T-helper 2 cell (primary cell): ENCODE data around the gene REC8.
A peak's percentile ranks its signal among the peaks of the same experiment; 100 is the strongest.

Source experiments
- DNase-seq, 5 experiments: peaks; one replicate each; pipeline versions ENCODE4 v3.0.0 to v3.0.0-alpha.2; 2012 to 2022

REC8 gene

DNA sequence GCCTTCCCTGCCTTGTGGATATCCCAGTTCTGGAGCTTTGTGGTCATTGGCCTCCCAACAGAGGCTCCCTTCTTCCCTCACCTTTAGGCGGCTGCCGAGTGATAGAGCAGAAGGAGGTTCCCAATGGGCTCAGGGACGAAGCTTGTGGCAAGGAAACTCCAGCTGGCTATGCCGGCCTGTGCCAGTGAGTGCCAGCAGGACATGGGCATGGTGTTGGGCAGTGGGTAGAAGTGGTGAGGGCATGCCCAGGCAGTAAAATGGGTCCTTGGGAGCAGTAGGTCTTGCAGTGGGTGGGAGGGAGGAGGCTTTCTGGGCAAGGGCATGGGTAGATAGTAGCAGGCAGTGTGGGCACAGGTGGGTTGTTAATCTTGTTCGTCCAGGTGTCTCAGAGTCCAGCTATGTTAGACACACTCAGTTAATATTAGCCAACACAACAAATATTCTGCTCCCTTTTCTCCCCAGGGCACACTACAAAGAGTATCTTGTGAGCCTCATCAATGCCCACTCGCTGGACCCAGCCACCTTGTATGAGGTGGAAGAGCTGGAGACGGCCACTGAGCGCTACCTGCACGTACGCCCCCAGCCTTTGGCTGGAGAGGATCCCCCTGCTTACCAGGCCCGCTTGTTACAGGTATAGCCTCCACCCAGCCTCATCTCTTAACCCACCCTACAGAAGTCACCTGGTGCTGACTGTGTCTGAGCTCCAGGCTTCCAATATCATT is 11.9 kb upstream of the REC8 start:
- DNase-seq: no peak

DNA sequence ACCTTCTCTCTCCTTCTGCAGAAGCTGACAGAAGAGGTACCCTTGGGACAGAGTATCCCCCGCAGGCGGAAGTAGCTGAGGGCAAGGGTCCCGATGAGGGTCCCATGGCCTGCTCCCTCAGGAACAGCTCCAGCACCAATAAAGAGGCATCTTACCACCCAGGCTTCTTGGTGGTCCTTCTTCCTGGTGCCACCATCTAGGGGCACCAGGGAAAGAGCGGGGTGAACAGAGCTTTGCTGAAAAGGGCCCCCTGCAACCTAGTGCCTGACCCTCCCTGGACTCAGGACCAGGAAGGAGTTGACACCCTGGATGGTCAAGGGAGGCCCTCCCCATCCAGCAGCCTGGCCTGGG is 11.4 kb upstream of the REC8 start:
- no peak for DNase-seq

- peak; percentile 90 to 98 (median 93) for DNase-seq
Measured at GRCh38 chr14:24160850-24161804, 10.8 kb upstream of the REC8 start, which contains the start of gene IRF9. IRF9 (plus strand) TSS chr14:24161265; CDS start chr14:24162145, 880 bp downstream.

- peak in 1 of 5 experiments; percentile 37 for DNase-seq
Measured at GRCh38 chr14:24162093-24162492, 9.8 kb upstream of the REC8 start.

GRCh38 chr14:24164518-24164991 is 7.3 kb upstream of the REC8 start:
- no peak for DNase-seq

DNA sequence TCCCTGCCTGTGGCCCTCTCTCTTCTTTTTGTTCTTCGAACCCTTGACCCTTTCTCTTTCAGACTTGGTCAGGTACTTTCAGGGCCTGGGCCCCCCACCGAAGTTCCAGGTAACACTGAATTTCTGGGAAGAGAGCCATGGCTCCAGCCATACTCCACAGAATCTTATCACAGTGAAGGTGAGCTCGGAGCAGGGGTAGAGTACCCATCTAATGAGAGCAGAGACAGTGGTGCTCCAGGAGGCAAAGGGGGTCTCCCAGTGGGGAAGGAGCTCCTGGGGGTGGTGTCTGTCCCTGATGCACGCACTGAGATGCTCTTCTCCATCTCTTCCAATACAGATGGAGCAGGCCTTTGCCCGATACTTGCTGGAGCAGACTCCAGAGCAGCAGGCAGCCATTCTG is 6.1 kb upstream of the REC8 start:
- DNase-seq: no peak

DNA sequence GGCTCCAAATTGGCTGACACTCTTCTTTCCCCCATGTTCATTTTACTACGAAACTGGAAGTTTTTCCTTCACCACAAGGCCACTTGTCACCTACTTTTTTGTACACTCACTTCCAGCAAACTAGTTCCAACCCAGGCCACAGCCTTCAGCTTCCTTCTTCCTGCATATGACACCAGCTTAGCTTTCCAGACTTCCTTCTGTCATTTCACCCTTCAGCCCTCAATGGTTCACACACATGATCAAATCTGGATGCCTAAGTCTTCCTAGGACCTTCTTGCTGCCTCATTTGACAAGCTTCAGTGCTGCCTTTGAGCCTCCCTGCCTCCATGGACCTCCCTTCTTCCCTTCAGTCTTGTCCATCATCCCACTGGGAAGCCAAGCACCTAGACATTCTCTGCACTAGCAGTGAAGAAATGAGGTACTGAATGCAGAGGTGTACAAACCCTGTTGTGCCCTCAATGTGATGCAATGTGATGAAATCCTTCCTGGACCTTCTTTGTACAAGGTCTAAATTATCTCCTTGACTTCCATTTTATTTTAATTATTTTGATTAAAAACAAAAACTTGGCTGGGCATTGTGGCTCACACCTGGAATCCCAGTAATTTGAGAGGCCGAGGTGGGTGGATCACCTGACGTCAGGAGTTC is 4.3 kb upstream of the REC8 start:
- no peak for DNase-seq

- no peak for DNase-seq
Measured at GRCh38 chr14:24172261-24172860, 481 bp downstream of the REC8 start.

- DNase-seq: no peak
Measured at GRCh38 chr14:24172871-24173281, 996 bp downstream of the REC8 start.

GRCh38 chr14:24176599-24176998 is 4.7 kb downstream of the REC8 start:
- no peak for DNase-seq

- no peak for DNase-seq
Measured at GRCh38 chr14:24177041-24177825, 5.4 kb downstream of the REC8 start.

- no peak for DNase-seq
Measured at GRCh38 chr14:24177891-24178290, 6.0 kb downstream of the REC8 start.

- DNase-seq: no peak
Measured at GRCh38 chr14:24178399-24179178, 6.7 kb downstream of the REC8 start.

GRCh38 chr14:24179294-24179960 is 7.5 kb downstream of the REC8 start:
- no peak for DNase-seq

GRCh38 chr14:24179961-24180796 is 8.3 kb downstream of the REC8 start:
- no peak for DNase-seq

DNA sequence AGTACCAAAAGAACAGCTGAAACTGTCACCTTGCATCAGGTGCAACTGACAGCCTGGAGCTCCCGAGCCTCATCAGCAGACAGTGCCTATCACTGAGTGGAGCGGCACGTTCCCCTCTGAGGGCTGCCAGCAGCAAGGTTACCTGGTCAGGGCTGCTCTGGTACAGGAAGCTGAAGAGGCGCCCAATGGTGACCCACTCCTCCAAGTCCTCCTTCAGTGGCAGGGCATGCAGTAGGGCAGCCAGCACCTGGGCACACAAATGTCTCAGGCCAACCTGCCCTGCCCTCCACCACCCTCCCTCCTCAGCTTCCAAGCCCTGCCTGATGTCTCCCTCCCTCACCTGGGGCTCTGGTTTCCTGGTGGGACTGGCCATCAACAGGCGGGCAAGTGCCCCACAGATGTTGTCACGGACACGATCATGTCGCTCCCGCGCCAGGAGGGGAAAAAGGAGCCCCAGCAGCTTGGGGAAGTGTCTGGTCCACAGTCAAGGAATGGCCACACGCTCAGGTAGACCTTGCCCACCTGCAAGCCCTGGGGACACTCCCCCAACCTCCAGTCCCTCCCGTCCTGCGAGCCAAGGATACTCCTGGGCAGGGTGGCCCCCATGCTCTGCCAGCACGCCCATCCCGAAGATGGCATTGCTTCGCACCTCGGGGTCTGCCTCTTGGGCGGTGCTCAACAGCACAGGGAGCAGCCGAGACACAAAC is 9.6 kb downstream of the REC8 start:
- DNase-seq: no peak

- no peak for DNase-seq
Measured at GRCh38 chr14:24182110-24182882, 10.4 kb downstream of the REC8 start.

- no peak for DNase-seq
Measured at GRCh38 chr14:24183014-24183481, 11.2 kb downstream of the REC8 start.
